IMR-90 (cell line): ENCODE data around the gene STARD7. TPM values are rescaled to one million over a fixed set of nuclear protein-coding genes. Genes with fewer than 3 reads are reported as not detected.

ENCODE experiments used
- ATAC-seq: fragments of 200-7000 bp; cut with Tn5 transposase; 2 replicates; pipeline ENCODE4 v1.9.1; 2020; ENCODE audit warnings: low read depth, mild to moderate bottlenecking, moderate library complexity
- BruUV-seq: library from RNA; stranded (reverse); fragments of 400-500 nt; replicated peaks from 2 replicates; lab custom pipeline; 2021; lab: Mats Ljungman, UMichigan
- CTCF ChIA-PET: fragments of 300-600 bp; formaldehyde crosslinking; extraction: SDS; loops from one replicate; lab custom pipeline; 2021; ENCODE audit warnings: antibody characterized with exemption; lab: Yijun Ruan, JAX
- POLR2A ChIA-PET: fragments of 300-600 bp; sonication (Branson Sonifier 250); formaldehyde crosslinking; loops from one replicate; lab custom pipeline; 2022; ENCODE audit warnings: antibody characterized with exemption; ENCODE audit not compliant: unreplicated experiment; lab: Charles Lee
- DNase-seq: peaks from one replicate; pipeline ENCODE4 v3.0.0; 2013
- H2AFZ ChIP-seq: replicated peaks from 2 replicates; pipeline ENCODE3; 2013; ENCODE audit warnings: low read length, mild to moderate bottlenecking; ENCODE audit not compliant: poor library complexity
- H2AK5ac ChIP-seq: 2 replicates; pipeline ENCODE4 v1.6.1; 2013; ENCODE audit warnings: low read depth, low read length, inconsistent platforms
- H2AK9ac ChIP-seq: replicated peaks from 2 replicates; pipeline ENCODE3; 2013; ENCODE audit warnings: mild to moderate bottlenecking, low read depth, low read length, moderate library complexity; ENCODE audit not compliant: poor library complexity
- H2BK120ac ChIP-seq: 2 replicates; pipeline ENCODE4 v1.6.1; 2013; ENCODE audit warnings: low read depth, low read length, inconsistent platforms
- H2BK15ac ChIP-seq: 3 replicates; pipeline ENCODE4 v1.6.1; 2013; ENCODE audit warnings: low read depth, low read length, inconsistent platforms
- H2BK20ac ChIP-seq: 2 replicates; pipeline ENCODE4 v1.6.1; 2013; ENCODE audit warnings: low read depth, mild to moderate bottlenecking, inconsistent platforms, low read length, moderate library complexity
- H2BK5ac ChIP-seq: 2 replicates; pipeline ENCODE4 v1.6.1; 2013; ENCODE audit warnings: mild to moderate bottlenecking, low read depth, low read length, inconsistent platforms; ENCODE audit not compliant: poor library complexity, severe bottlenecking
- H3K14ac ChIP-seq: replicated peaks from 2 replicates; pipeline ENCODE4 v1.6.1; 2013; ENCODE audit warnings: low read depth, low read length, inconsistent platforms
- H3K18ac ChIP-seq: 2 replicates; pipeline ENCODE4 v1.6.1; 2013; ENCODE audit warnings: low read depth, low read length, control low read depth
- H3K23ac ChIP-seq: 2 replicates; pipeline ENCODE4 v1.6.1; 2013; ENCODE audit warnings: low read depth, low read length, inconsistent platforms
- H3K27ac ChIP-seq: 2 replicates; pipeline ENCODE4 v1.5.1; 2013; ENCODE audit warnings: mild to moderate bottlenecking, control low read depth, low read length; ENCODE audit not compliant: insufficient read depth
- H3K27me3 ChIP-seq: 2 replicates; pipeline ENCODE4 v1.6.1; 2013; ENCODE audit warnings: low read length; ENCODE audit not compliant: control insufficient read depth, insufficient read depth
- H3K36me3 ChIP-seq: 2 replicates; pipeline ENCODE4 v1.6.1; 2013; ENCODE audit warnings: low read length, mixed read lengths; ENCODE audit not compliant: control insufficient read depth, insufficient read depth
- H3K4ac ChIP-seq: 2 replicates; pipeline ENCODE4 v1.6.1; 2013; ENCODE audit warnings: low read depth, low read length, inconsistent platforms
- H3K4me1 ChIP-seq: 2 replicates; pipeline ENCODE4 v1.6.1; 2013; ENCODE audit warnings: low read length, mixed read lengths; ENCODE audit not compliant: control insufficient read depth, insufficient read depth
- H3K4me2 ChIP-seq: 2 replicates; pipeline ENCODE4 v1.6.1; 2013; ENCODE audit warnings: low read depth, mild to moderate bottlenecking, control low read depth, low read length, moderate library complexity
- H3K4me3 ChIP-seq: 2 replicates; pipeline ENCODE4 v1.5.1; 2013; ENCODE audit warnings: low read depth, mild to moderate bottlenecking, control low read depth, low read length, moderate library complexity; ENCODE audit not compliant: insufficient read depth
- H3K56ac ChIP-seq: 2 replicates; pipeline ENCODE4 v1.6.1; 2013; ENCODE audit warnings: low read length, inconsistent platforms; ENCODE audit not compliant: insufficient read depth; ENCODE audit errors: extremely low read depth
- H3K79me1 ChIP-seq, 2 experiments: 2 replicates each; pipeline ENCODE4 v1.6.1; 2013; ENCODE audit warnings: low read length in 2 of 2, inconsistent platforms in 1 of 2, low read depth in 1 of 2
- H3K9ac ChIP-seq: 2 replicates; pipeline ENCODE4 v1.6.1; 2013; ENCODE audit warnings: low read depth, low read length, control low read depth
- H3K9me1 ChIP-seq: 2 replicates; pipeline ENCODE4 v1.6.1; 2013; ENCODE audit warnings: low read length, inconsistent platforms; ENCODE audit not compliant: insufficient read depth
- H3K9me3 ChIP-seq: 2 replicates; pipeline ENCODE4 v1.6.1; 2013; ENCODE audit warnings: low read length; ENCODE audit not compliant: control insufficient read depth, insufficient read depth
- H4K20me1 ChIP-seq: 2 replicates; pipeline ENCODE4 v1.6.1; 2013; ENCODE audit warnings: low read length, inconsistent platforms; ENCODE audit not compliant: insufficient read depth
- H4K5ac ChIP-seq: 2 replicates; pipeline ENCODE4 v1.6.1; 2013; ENCODE audit warnings: mild to moderate bottlenecking, low read depth, low read length, control low read depth
- H4K8ac ChIP-seq, 2 experiments: 2 replicates each; pipeline ENCODE4 v1.6.1; 2013; ENCODE audit warnings: low read depth in 2 of 2, low read length in 2 of 2, control low read depth in 1 of 2, inconsistent platforms in 1 of 2
- H4K91ac ChIP-seq: 2 replicates; pipeline ENCODE4 v1.6.1; 2013; ENCODE audit warnings: low read depth, low read length, inconsistent platforms; ENCODE audit not compliant: insufficient read depth
- BHLHE40 ChIP-seq: fragments of 150-350 bp; IDR thresholded peaks from 2 replicates; pipeline ENCODE4 v1.6.1; 2016; ENCODE audit warnings: mild to moderate bottlenecking, low read depth, low read length
- CEBPB ChIP-seq: IDR thresholded peaks from 2 replicates; pipeline ENCODE4 v1.6.1; 2012; ENCODE audit warnings: low read depth, low read length, improper control_type of control experiment
- CHD1 ChIP-seq: IDR thresholded peaks from 2 replicates; pipeline ENCODE4 v1.6.1; 2012; ENCODE audit warnings: low read depth, low read length, improper control_type of control experiment
- CTCF ChIP-seq: conservative IDR thresholded peaks from 2 replicates; pipeline ENCODE4 v1.5.1; 2012; ENCODE audit warnings: mild to moderate bottlenecking, low read depth, low read length, improper control_type of control experiment
- ELK1 ChIP-seq: fragments of 150-350 bp; IDR thresholded peaks from 2 replicates; pipeline ENCODE4 v1.6.1; 2016; ENCODE audit warnings: low read depth, mild to moderate bottlenecking, low read length, moderate library complexity, borderline replicate concordance
- MAFK ChIP-seq: IDR thresholded peaks from 2 replicates; pipeline ENCODE4 v1.6.1; 2012; ENCODE audit warnings: low read depth, low read length, improper control_type of control experiment
- MAZ ChIP-seq: IDR thresholded peaks from 2 replicates; pipeline ENCODE4 v1.6.1; 2012; ENCODE audit warnings: low read depth, mild to moderate bottlenecking, low read length, improper control_type of control experiment, moderate library complexity, borderline replicate concordance
- MXI1 ChIP-seq: IDR thresholded peaks from 2 replicates; pipeline ENCODE4 v1.6.1; 2012; ENCODE audit warnings: low read depth, mild to moderate bottlenecking, low read length, moderate library complexity, borderline replicate concordance
- NFE2L2 ChIP-seq: fragments of 150-350 bp; IDR thresholded peaks from 2 replicates; pipeline ENCODE4 v1.6.1; 2016; ENCODE audit warnings: low read depth, mild to moderate bottlenecking, low read length
- POLR2A ChIP-seq: IDR thresholded peaks from 2 replicates; pipeline ENCODE4 v1.6.1; 2012; ENCODE audit warnings: mild to moderate bottlenecking, low read depth, low read length
- RAD21 ChIP-seq: IDR thresholded peaks from 2 replicates; pipeline ENCODE4 v1.6.1; 2012; ENCODE audit warnings: low read length, improper control_type of control experiment
- RCOR1 ChIP-seq: IDR thresholded peaks from 2 replicates; pipeline ENCODE4 v1.6.1; 2012; ENCODE audit warnings: mild to moderate bottlenecking, low read length, improper control_type of control experiment; ENCODE audit not compliant: insufficient replicate concordance
- RFX5 ChIP-seq: IDR thresholded peaks from 2 replicates; pipeline ENCODE4 v1.8.0; 2012; ENCODE audit warnings: low read depth, mild to moderate bottlenecking, low read length, moderate library complexity
- USF2 ChIP-seq: fragments of 150-350 bp; IDR thresholded peaks from 2 replicates; pipeline ENCODE4 v1.6.1; 2017; ENCODE audit warnings: mild to moderate bottlenecking, antibody characterized with exemption, low read length, low read depth
- WGBS, 2 experiments: methylation state at CpG; one replicate each; pipeline versions ENCODE4 v1.1.5 to v1.1.7; 2013; ENCODE audit warnings: missing lambda C conversion rate in 2 of 2; ENCODE audit not compliant: insufficient read length in 1 of 2; ENCODE audit errors: extremely low coverage in 2 of 2; 5-methylcytosine and 5-hydroxymethylcytosine counted together
- dilution Hi-C: fragments of 300-500 bp; cut with HindIII; formaldehyde crosslinking; loops from one replicate; pipeline ENCODE4 v1.14.3; 2018; ENCODE audit warnings: low sequenced_read_pairs; ENCODE audit not compliant: unreplicated experiment
- in situ Hi-C: fragments of 300-500 bp; cut with MboI; formaldehyde crosslinking; loops from 3 replicates; pipeline ENCODE4 v1.14.3; 2019; ENCODE audit warnings: low sequenced_read_pairs, inconsistent platforms, mixed read lengths
- intact Hi-C: fragments of 100-400 bp; cut with micrococcal nuclease; formaldehyde crosslinking; loops from 2 replicates; pipeline ENCODE4 v1.10.0; 2022
- polyA plus RNA-seq, 3 experiments: library from polyadenylated mRNA; depleted of rRNA; stranded (reverse); fragments of >200 nt; gene quantifications; 2 replicates each; pipeline ENCODE4 v1.2.3, GENCODE V29; 2012; ENCODE audit warnings: low replicate concordance in 1 of 3
- total RNA-seq: library from RNA; depleted of rRNA; stranded (reverse); fragments of >200 nt; gene quantifications from 2 replicates; pipeline ENCODE4 v1.2.3, GENCODE V29; 2012

The STARD7 gene
- total and polyA plus RNA-seq, 2 of the 4 experiments (the other 2 are of a cell fraction): 61.7 to 138 TPM

GRCh38 chr2:96181529-96181928, 27.1 kb downstream of the STARD7 start:
- no peak overlapping the region for H3K9ac ChIP-seq
- no peaks in the 10 kb centered on the region for H3K9me1 ChIP-seq
- no peak overlapping the region for H2BK15ac ChIP-seq
- no peaks in the 10 kb centered on the region for H3K9me3 ChIP-seq
- no peak overlapping the region for H2AFZ ChIP-seq
- no TSS peak for BruUV-seq
- H3K4me2 ChIP-seq: no peak overlapping the region
- dilution Hi-C loops (no loop called here), in situ Hi-C loops (no loop called here), intact Hi-C loops (no loop called here)
- CTCF ChIA-PET: no interaction called here
- H2BK20ac ChIP-seq: no peak overlapping the region
- no peak overlapping the region for H3K4ac ChIP-seq
- no CpG with 5 or more reads among the region's 5 CpGs for WGBS, 2 experiments
- no peak overlapping the region for H3K23ac ChIP-seq
- no peak overlapping the region for H4K5ac ChIP-seq
- no peaks in the 10 kb centered on the region for H4K20me1 ChIP-seq
- H3K4me3 ChIP-seq: no peak overlapping the region
- H4K8ac ChIP-seq: no peak overlapping the region
- no peak overlapping the region for H4K91ac ChIP-seq
- no peak overlapping the region for H3K27ac ChIP-seq
- TF ChIP-seq RCOR1 (no peak), CHD1 (no peak), CTCF (no peak), CEBPB (no peak), MAZ (no peak), RFX5 (no peak), ELK1 (no peak), POLR2A (no peak), RAD21 (no peak), BHLHE40 (no peak), MXI1 (no peak), USF2 (no peak), NFE2L2 (no peak), MAFK (no peak)
- H2BK120ac ChIP-seq: no peak overlapping the region
- no peak overlapping the region for H2AK9ac ChIP-seq
- H3K56ac ChIP-seq: no peak overlapping the region
- POLR2A ChIA-PET: no interaction called here
- no peak overlapping the region for H2AK5ac ChIP-seq
- ATAC-seq (no peak), DNase-seq (no peak)
- H2BK5ac ChIP-seq: no peak overlapping the region
- no peaks in the 10 kb centered on the region for H3K27me3 ChIP-seq
- H3K4me1 ChIP-seq: no peaks in the 10 kb centered on the region
- peaks cover 8 to 10% of the 10 kb centered on the region in 2 experiments; a peak in 2 of 4 replicates for H3K79me1 ChIP-seq
- H3K14ac ChIP-seq: no peak overlapping the region
- no peak overlapping the region for H3K18ac ChIP-seq
- H3K36me3 ChIP-seq: peaks cover 20% of the 10 kb centered on the region
